HG03521 (cell line): ENCODE data around the gene EPB41L4B.

Experiments used
- ATAC-seq: cut with Tn5 transposase; IDR thresholded peaks from one replicate; pipeline ENCODE4 v1.9.1; 2021; ENCODE audit warnings: mild to moderate bottlenecking, moderate library complexity; ENCODE audit not compliant: unreplicated experiment

Gene EPB41L4B

GRCh38 chr9:109270971-109271925 is 49.6 kb downstream of the EPB41L4B start:
- no peak for ATAC-seq

DNA sequence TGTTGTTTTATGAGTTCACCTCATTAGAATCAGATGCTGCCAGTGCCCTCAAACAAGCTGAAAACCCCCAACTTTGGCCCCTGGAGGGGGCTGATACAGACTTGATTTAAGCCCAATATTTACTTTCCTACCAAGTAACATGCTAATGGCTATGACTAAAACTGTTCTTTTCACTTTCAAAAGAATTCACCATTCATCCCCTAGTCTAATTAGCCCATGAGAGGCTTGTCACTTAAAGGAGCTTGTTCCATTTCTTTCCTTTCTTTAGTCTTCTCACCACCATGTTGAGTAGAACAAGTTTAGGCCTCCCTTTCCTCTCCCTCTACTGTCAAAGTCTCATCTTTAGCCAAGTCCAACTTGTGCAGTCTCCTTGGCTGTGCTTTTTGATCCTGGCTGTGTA is 50.4 kb downstream of the EPB41L4B start:
- ATAC-seq, result no peak

GRCh38 chr9:109269839-109270238 is 51.0 kb downstream of the EPB41L4B start:
- ATAC-seq, result no peak

DNA sequence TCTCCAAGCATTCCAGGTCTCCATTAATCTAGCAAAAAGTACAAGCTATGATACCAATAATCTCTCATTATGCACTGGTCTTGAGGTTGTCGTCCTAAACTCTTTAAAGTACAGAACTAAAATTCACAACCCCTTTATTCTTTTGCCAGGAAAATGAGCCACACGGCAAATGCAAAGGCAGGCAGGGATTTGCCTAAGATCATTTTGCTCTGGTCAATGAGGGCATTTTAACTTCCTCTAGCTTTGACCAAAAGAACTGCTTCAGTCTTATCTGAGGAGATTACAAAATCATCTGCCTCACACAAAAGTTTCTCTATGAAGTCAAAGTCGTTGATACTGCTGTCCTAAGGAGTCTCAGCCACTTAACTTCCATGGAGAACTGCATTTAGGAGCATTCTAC is 51.8 kb downstream of the EPB41L4B start:
- ATAC-seq, result no peak

DNA sequence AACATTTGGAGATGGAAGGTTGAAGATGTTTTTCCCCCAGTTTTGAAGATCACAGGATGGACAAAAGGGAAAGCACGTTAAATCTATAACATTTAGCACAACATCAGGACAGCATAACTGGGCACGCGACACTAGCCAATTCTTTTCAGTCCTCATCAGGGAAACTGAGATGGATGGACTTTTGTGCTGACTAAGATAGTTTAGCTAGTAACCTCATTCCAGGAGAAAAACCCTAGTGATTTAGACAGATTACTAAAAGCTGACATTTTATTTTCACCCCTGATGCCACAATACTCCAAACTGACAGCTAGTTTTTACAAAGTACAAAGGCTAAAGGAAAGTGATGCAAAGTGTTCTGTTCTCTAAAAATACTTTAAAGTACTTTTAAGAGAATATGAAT is 53.3 kb downstream of the EPB41L4B start:
- ATAC-seq, result no peak

DNA sequence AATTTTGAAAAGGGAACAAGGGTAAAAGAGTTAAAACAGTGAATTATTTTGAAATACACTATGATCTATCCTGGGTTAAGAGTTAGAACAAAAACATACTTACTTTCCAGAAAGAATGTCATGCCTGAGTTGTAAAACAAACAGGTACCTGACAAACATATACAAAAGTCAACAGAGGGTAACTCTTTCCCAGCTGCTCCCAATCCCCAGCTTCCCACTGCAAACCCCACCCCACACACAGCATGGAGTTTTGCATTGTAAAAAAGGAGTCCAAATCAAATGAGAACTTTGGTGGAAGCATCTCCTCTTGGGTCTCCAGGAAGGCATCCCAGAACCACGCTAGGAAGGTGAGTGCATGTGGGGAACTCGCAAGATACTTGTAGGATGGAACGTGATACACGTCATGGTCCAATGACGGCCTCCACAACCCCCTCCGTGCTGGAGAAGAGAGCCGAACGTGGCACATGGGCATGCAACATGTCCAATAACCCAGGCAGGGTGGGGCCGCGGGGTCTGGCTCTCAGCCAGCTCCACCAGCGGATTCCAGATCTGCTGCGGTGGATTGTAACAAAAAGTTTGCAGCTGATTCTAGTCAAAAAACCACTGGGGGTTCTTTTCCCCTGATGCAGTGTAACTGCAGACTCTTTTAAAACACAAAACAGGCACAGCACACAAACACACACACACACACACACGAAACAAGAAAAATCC is 55.8 kb downstream of the EPB41L4B start:
- no peak for ATAC-seq

DNA sequence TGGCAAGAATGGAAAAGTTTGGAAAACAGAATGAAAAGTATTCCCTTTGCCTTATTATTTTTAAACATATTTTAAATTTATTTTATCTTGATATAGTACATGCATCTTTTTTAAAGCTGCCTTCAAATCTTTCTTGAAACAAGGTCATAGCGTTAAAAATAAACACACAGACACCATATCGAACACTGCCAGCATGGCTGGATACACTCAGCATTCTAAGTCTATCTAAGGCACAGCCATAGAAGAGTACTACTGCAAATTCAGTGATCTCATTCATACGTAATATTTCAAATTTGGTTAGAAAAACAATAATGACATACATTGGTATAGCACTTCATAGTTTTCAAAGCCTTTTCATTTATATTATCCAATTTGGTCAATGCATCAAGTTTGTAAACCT is 57.5 kb downstream of the EPB41L4B start:
- no peak for ATAC-seq

DNA sequence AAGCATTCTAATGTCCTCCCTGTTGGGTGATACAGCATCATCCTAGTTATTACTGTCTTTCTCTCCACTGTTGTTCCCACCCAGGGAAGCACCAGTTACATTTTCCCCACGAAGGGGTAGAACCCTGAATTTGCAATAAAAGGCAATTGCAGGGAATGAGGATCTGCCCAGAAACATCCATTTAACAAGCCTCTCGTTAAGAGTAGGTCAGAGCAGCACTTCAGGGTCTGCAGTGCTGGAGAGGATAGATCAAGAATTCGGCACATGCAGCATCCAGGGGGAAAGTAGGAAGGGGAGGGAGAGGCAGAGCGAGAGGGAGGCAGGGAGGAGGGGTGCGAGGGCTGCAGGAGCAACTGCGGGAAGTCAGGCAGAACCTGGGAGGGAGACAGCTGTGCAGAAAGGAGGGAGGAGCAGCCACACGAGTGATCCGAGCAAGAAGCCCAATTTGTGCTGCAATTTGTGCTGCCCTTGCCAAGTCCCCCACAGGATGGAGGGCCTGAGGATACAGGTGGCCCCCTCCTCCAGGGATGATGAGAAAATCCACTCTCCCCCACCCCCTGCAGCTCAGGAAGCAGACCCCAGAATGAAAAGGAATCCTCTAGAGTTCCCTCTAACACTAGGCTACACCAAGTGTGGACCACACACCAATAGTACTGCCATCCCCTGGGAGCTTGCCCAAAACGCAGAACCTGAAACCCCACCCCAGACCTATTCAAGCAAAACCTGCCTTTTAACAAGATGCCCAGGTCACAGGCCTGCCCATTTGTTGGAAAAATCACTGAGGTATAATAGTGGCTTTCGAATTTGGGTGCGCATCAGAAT is 62.2 kb downstream of the EPB41L4B start:
- no peak for ATAC-seq

- ATAC-seq, result no peak
Measured at GRCh38 chr9:109256336-109256735, 64.5 kb downstream of the EPB41L4B start.

- ATAC-seq, result no peak
Measured at GRCh38 chr9:109255394-109255793, 65.5 kb downstream of the EPB41L4B start.

DNA sequence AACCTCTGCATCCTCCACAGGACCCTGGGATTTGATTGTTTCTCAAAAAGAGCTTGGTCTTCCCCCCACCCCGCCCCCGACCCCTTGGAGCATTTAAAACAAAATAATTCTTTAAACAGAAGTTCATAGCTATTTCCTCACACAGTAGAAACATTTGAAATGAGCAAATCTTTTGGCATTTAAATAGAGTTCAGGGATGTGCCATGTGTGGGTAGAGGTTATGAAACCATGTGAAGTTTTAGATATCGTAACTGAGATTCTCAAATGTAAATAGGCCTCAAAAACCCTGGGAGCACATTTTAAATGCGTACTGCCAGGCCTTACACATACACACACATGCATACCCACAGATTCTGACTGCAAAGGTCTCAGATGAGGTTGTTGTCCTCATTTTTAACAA is 66.5 kb downstream of the EPB41L4B start:
- no peak for ATAC-seq

DNA sequence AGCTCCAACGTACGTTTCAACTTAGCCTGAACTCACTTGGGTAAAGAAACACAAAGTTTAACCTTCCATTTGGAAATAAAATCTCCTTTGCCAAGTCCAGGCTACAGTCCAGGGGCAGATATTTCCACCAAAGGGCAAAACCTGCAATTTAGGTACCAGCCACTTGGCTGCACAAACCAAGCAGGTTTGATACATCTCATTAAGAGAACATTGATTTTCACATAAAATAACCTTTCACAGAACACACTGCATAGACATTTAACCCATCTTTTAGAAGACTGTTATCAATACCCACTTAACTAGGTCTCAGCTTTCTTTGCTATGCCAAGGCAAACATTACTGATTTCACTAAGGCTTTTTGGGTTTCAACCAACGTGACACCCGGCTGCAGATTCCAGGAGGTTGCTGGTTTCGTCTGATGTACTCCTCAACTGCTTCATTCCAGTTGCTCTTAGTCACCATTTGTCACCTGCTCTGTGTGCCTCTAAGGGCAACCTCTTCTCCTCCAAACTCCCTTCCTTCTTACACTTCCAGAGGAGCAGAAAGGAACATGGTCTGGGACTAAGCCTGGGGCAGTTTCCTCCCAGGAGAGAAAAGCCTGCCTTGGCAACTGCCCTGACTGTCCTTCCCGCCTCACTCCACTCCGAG is 67.1 kb downstream of the EPB41L4B start:
- no peak for ATAC-seq

DNA sequence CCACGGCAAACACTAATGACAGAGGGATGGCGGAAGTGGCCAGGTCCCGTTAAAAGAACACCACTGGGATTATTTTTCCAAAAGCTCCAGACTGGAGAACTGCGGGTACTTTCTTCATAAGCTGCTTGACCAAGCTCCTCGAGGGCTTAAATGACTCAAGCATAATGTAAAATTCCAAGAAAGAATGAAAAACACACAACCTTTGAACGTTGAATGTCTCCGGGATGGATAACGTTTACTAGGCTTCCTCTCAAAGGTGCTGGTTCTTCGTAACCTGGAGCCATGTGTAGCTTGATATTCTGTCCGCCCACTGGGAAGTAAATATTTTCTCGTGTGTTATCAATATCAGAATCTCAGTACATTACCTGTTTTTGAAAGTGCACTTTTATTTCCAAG is 67.6 kb downstream of the EPB41L4B start:
- ATAC-seq, result no peak

DNA sequence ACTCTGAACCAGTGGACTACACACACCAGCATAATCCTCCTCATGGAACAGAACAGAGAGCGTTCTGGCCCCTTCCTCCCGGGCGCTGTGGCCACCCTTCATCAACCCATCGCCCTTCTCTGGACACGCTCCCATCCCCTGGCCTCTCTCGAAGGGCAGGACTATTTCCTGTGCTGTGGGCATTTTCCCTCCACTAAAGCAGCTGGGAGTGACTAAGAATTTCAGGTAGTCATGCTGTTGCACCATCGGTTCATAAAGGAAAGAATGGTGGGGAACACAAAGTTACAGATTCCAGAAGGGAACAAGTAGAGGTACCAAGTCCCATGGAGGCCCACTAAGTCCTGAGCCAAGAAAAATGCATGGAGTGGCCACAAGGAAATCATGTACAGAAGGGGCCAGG is 68.6 kb downstream of the EPB41L4B start:
- ATAC-seq, result no peak

GRCh38 chr9:109251776-109252106 is 69.1 kb downstream of the EPB41L4B start:
- ATAC-seq, result no peak

- ATAC-seq, result no peak
Measured at GRCh38 chr9:109251080-109251775, 69.6 kb downstream of the EPB41L4B start.

DNA sequence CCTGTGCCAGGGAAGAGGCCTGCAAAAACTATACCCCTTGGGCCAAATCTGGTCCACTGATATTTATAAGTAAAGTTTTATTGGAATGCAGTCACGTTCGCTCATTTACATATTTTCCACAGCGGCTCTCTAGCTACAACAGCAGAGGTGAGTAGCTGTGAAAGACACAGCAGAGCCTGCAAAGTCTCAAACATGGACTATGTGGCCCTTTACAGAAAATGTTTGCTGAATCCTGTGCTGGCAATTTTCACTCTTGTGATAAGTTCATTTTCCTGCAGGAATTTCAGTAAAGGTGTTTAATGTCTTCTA is 70.1 kb downstream of the EPB41L4B start:
- no peak for ATAC-seq

DNA sequence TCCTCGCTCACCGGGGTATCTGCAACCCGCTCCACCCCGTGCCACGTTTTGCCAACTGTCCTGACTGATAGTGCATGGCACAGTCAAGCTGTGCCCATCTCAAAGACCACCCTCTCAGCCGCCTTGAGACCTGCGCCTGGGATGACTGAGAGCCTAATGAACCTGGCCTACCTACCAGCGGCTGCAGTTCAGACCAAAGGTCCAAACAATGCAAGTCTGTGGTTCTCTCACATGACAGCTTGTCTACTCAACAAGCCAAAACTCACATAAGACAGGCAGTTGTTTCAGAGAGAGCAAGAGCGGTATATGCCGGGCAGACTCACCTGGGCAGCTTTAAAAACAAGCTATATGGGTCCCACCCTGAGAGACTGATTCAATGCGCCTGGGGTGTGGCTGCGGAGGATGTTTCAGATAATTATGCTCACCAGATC is 70.5 kb downstream of the EPB41L4B start:
- no peak for ATAC-seq

- no peak for ATAC-seq
Measured at GRCh38 chr9:109249615-109250014, 71.2 kb downstream of the EPB41L4B start.

DNA sequence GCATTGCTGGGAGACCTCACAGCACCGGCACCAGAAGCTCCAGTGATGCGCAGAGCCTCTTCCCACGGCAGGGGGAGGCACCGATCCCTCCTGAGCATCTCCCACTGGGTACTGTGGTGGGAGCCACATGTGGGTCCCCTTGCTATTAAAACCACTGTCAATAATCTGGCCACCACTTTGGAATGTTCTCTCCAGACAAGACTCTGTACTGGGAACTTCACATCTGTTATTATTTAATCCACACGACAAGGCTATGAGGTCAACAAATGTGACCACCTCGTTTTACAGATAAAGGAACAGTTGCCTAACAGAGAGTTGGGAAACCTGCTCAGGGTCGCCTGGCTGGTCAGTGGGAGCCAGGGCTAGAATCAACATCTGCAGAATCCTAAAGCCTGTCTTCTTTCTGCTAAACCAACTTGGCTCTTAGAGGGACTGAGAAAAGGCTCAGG is 72.7 kb downstream of the EPB41L4B start:
- ATAC-seq, result no peak
